NCI-H345 (cell line): ENCODE results near the gene IRAK3.
"Not testable (repeated sequence)": the region's sequence is repeated elsewhere in the genome, so short reads cannot be mapped to it uniquely, and the experiment has no call there.

Experiments used
- DNase-seq: peaks from one replicate; lab custom pipeline; 2025; lab: John Stamatoyannopoulos, UW

IRAK3 gene

GRCh38 chr12:66213011-66213410, 24.0 kb downstream of the IRAK3 start:
- not testable (repeated sequence) for DNase-seq

GRCh38 chr12:66217342-66217917, 28.4 kb downstream of the IRAK3 start:
- no peak for DNase-seq

- no peak for DNase-seq
Observed at GRCh38 chr12:66228462-66228861, 39.4 kb downstream of the IRAK3 start.

- no peak for DNase-seq
Observed at GRCh38 chr12:66232263-66232662, 43.2 kb downstream of the IRAK3 start.

- peak; percentile 23 for DNase-seq
Observed at GRCh38 chr12:66234037-66234693, 45.2 kb downstream of the IRAK3 start.

- peak; percentile 53 for DNase-seq
Observed at GRCh38 chr12:66234773-66235625, 46.0 kb downstream of the IRAK3 start.

GRCh38 chr12:66235626-66236281, 46.7 kb downstream of the IRAK3 start:
- no peak for DNase-seq

- not testable (repeated sequence) for DNase-seq
Observed at GRCh38 chr12:66236282-66236675, 47.3 kb downstream of the IRAK3 start.

GRCh38 chr12:66236969-66237368, 48.0 kb downstream of the IRAK3 start:
- DNase-seq = no peak

- peak; percentile 16 for DNase-seq
Observed at GRCh38 chr12:66237505-66238175, 48.6 kb downstream of the IRAK3 start.

GRCh38 chr12:66239295-66239694, 50.3 kb downstream of the IRAK3 start:
- no peak for DNase-seq

GRCh38 chr12:66240096-66240820, 51.2 kb downstream of the IRAK3 start:
- DNase-seq = no peak

GRCh38 chr12:66241061-66242043, 52.3 kb downstream of the IRAK3 start:
- DNase-seq = no peak

GRCh38 chr12:66242311-66242710, 53.3 kb downstream of the IRAK3 start:
- no peak for DNase-seq

- DNase-seq = no peak
Observed at GRCh38 chr12:66243911-66244310, 54.9 kb downstream of the IRAK3 start.

GRCh38 chr12:66244446-66244845, 55.4 kb downstream of the IRAK3 start:
- DNase-seq = no peak

GRCh38 chr12:66247741-66248140, 58.7 kb downstream of the IRAK3 start:
- no peak for DNase-seq

- DNase-seq = no peak
Observed at GRCh38 chr12:66251049-66251448, 62.0 kb downstream of the IRAK3 start.

- no peak for DNase-seq
Observed at GRCh38 chr12:66252771-66253170, 63.8 kb downstream of the IRAK3 start.

GRCh38 chr12:66255737-66256136, 66.7 kb downstream of the IRAK3 start:
- DNase-seq = no peak
